HG02884 (cell line): Measurements from ENCODE around the gene MARF1.
"Not testable (repeated sequence)": the region's sequence is repeated elsewhere in the genome, so short reads cannot be mapped to it uniquely, and the experiment has no call there.

Source experiments
- ATAC-seq: cut with Tn5 transposase; IDR thresholded peaks from one replicate; pipeline ENCODE4 v1.9.1; 2021; ENCODE audit warnings: mild to moderate bottlenecking, moderate library complexity; ENCODE audit not compliant: unreplicated experiment

MARF1 gene

DNA sequence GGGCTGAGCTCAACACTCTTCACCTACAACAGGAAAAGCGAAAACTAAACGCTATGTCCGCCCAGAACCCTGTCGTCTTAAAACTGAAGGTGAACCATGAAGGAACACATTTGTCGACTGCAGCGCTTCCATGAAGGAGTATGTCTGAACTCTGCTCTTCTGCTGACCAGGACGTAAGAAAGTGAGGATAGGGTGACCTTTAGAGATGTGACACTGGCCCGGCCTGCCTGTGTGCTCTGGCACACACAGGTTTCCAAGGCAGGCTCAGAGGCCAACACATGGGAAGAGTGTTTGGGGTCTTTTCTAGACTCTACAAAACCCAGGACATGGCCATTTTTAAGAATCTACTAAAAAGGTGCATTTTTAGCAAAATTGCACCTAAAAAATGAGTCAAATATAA, 21.1 kb downstream of the MARF1 start:
- ATAC-seq = no peak

DNA sequence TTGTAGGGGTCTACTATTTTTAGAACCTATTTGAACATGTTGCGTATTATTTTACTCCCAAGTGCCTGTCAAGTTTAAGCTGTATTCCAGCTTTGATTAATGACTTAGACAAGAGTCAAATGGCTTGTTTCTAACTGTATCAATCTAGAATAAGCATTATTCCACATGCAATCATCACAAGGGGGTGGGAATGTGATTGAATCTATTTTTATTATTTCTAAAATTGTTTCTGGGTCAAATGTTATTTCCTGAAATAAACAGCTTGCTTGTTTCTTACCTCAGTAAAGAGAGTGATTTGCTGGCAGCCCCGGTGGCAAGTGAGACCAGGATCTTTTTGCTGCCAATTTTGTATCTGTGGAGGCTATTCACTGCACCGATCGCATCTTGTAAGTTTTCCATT, 21.5 kb downstream of the MARF1 start:
- no peak for ATAC-seq

DNA sequence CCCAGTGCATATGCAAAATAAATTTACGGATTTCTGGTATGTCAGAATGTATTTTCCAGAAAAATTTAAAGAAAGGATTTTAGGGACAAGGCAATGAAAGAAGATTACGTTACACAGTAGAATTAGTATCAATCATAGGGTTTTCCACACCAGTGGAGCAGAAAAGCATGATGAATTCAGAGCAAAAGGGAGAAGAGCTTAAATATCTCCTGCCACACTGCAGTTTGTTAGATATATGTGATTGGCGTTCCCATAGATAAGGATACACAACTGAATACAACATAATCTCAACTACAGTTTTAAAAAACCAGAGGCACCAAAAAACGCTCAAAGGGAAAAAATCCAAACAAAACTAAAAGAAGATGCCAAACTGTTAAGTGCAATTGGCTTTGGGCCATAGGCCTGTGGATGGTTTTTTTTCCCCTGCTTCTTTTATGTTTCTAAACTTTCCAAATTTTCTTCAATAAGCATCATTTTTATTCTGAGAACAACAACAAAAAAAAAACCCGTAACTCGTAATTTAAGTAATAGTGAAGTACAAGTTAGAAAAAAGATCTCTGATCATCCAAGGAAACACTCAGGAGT, 22.3 kb downstream of the MARF1 start:
- ATAC-seq = no peak

DNA sequence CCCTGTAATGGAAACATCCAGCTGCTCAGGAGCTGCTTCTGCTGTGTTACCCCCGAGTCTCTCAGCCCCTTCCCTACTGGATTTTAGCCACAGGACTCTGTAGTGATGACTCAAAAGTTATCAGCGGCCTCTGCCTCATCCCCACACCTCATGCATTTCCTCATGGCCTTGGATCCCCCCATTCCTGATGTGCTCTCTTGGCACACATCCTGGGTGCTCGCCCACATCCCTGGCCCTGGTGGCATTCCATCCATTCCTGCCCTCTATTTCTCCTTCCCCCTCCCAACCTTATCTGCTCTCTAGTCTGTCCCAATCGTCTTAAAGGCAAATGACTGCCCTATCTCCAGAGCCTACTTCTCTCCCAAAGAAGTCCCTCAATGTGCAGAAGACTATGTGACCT, 24.6 kb downstream of the MARF1 start:
- no peak for ATAC-seq

DNA sequence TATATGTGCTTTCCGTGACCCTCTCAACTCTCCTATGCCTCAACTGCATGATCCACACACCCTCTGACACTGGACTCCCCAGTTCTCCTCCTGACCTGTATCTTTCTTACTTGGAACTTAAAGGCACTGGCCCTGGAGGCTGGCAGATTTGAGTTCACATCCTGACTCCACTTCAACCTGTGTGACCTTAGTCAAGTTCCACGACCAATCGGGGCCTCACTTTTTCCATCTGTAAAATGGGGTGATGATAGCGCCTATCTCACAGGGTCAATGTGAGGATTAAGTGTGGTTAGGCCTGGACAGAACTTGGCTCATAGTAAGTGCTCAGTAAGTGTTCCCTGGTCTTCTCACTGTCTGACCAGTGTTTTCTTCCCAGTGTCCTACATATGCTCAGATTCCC, 25.1 kb downstream of the MARF1 start:
- ATAC-seq = no peak

DNA sequence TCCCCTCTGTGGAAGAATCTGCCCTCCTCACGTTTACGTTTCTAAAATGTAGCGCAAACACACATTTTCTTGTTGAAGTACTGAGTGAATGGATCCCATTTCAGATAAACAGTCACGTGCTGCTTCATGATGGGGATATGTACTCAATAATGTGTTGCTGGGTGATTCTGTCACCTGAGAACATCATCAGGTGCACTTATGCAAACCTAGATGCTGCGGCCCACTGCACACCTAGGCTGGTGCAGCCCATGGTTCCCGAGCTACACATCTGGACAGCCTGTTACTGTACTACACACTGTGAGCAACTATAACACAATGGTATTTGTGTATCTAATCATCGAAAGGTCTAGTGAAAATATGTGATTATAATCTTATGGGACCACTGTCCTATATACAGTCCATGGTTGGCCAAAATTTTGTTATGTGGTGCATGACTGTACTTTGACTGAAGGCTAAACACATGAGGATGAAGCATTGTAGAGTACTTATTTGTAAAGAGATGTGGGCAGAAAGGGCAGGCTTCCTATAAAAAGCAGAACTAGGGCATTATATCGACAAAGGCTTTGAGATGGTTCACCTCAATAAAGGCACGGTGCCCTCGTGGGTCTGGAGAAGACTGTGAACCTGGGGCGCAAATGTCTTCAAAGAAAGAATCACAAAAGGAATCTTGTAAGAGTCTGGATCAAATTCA, 26.3 kb downstream of the MARF1 start:
- no peak for ATAC-seq

DNA sequence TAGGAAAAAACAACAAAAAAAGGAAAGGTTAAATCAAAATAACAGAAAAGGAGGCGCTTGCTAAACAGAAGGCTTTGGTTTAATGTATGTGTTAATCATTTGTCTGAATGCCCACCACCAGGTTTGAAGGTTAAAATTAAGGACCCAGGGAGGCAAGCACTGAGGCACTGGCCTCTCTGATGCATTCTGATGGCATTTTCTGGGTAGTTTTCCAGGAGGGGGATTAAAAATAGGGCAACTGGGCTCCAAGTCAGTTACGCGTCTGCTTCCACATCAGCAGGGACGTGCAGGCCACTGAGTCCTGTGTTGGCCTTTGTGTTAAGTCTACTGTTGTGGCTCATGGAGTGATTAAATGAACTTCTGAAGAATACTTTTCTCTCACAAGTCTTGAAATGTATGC, 26.9 kb downstream of the MARF1 start:
- ATAC-seq = no peak

DNA sequence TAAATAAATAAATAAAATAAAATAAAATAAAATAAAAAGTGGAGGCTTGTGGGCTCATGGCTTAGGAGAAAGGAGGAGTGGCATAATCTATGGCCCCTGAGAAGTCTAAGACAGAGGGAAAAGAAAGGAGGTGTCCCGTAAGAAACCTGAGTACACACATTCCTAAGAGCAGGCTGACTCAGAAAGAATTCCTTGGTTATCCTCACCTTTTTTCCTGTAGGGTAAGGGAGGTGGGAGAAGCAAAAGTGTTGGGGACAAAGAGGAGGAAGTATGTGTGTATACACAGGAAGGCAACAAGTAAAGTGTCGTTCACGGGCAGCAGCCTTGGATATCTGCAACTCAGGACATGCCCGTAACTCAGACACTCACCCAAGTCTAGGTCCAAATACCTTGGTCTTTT, 29.3 kb downstream of the MARF1 start:
- ATAC-seq = no peak

DNA sequence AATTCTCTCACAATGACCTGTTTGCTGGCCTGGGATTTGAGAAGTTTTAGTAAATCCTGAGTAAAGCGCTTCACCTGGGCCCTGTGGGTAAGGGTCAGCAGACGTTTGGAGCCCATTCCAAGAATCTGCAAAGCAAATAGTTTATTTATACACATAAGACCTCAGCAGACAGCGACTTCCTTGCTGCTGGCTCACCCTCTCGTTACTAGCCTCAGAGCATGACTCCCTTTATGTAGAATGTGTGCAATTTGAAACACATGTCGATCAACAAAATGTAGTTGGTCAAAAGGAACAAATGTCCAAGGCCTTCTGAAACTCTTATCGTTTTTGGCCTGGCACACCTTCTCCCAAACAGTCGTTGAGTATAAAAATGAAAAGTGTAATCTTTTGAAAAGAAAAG, 31.3 kb downstream of the MARF1 start:
- no peak for ATAC-seq

DNA sequence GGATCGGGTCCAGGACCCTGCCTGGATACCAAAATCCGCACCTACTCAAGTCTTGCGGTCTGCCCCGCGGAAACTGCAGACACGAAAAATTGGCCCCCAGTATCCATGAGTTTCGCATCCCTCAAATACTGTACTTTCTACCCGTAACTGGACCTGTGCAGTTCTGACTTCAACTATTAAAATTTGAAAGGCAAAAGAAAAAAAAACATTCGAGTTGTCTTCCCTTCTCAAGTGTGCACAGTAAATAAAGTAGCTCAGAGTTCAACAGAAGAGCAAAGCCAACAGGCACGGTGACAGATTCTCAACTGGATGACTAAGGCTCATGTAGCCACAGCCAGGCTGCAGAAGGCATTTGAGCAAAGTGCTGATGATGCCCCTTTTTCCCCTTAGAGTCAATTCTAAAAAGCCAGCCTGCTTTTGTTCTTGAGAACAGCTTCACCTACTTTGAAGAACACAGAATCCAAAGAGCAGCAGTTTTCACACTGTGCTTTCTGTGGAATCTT, 32.5 kb downstream of the MARF1 start:
- no peak for ATAC-seq

DNA sequence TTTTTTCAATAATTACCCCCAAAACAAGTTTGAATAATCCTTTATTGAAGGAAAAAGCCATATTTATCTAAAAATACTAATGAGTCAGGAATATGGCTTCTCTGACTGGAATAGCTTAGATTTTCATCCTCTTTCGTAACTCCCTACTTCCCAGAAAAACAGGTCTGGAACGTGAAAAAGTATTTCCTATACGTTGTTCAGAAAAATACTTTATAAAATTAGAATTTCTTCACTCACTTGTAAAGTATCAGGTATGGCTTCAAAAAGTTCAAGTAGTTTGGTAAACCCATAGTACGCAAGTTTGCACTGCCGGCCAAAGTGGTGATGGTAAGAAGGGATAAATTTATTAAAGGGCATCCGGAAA, 33.7 kb downstream of the MARF1 start:
- ATAC-seq = no peak

DNA sequence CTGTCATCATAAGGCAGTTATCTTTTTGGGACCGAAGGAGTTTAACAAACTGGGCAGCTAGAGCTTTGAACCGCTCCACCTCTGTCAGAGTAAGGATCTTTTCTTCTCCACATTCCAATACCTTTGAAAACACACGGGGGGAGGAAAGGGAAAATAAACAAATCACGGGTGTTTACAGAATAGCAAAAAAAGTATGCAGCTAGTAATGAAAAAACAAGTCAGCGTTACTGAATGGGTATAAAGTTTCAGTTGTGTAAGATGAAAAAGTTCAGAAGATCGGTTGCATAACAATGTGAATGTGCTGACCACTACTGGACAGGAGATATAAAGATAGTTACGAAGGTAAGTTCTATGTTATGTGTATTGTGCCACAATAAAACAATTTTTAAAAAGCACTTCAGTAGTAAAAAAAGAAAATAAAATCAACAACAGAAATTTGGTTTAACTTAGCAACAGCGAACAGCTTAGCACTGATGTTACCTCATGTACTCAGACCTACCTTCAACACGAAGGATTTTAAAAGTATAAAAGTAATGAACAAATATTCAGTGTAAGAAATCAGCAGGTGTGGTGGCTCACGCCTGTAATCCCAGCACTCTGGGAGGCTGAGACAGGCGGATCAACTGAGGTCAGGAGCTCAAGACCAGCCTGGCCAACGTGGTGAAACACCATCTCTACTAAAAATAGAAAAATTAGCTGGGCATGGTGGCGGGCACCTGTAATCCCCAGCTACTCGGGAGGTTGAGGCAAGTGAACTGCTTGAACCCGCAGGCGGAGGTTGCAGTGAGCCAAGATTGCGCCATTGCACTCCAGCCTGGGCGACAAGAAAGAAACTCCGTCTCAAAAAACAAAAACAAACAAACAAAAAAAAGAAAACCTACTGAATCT, 34.3 kb downstream of the MARF1 start:
- ATAC-seq = no peak

DNA sequence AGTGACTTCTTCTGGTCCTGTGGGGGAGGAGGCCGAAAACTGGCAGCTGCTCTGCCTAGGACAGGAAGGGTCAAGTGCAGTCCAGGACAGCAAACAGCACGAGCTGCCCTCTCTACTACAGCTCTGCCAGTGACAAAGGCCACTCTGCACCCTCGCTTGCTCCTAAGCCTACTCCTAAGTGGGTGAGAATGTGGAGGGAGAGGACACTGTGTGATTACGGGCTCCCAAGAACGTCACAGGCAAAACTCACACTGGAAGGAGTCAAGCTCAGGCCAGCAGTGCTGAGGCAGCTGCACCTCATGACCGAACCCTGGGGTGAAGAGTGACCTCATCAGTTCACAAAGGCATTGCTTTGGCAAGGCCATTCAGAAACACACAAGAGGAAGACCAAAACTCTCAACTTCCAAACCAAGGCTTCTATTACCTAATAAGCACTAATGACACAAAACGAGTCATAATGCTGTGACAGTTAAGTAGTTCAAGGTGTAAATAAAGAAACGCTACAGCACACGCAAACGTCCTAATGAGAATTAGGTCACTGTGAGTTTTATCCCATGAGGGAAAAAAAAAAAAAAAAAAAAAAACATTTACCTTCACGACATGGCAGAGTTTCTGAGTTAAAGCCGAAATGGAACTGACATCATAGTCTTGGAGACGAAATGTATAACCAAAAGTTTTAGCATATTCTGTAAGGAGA, 35.1 kb downstream of the MARF1 start:
- no peak for ATAC-seq

DNA sequence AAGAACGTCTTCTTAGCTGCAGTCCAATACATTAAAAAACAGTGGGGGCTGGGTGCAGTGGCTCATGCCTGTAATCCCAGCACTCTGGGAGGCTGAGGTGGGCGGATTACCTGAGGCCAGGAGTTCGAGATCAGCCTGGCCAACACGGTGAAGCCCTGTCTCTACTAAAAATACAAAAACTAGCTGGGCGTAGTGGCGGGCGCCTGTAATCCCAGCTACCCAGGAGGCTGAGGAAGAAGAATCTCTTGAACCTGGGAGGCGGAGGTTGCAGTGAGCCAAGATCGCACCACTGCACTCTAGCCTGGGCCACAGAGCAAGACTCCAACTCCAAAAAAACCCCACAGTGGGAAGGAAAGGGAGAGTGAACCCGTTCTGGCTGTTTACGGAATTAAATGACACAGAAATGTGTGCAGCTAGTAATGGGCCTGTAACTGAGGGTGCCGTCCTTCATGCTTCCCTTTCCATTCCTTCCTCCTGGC, 35.7 kb downstream of the MARF1 start:
- ATAC-seq = not testable (repeated sequence)

DNA sequence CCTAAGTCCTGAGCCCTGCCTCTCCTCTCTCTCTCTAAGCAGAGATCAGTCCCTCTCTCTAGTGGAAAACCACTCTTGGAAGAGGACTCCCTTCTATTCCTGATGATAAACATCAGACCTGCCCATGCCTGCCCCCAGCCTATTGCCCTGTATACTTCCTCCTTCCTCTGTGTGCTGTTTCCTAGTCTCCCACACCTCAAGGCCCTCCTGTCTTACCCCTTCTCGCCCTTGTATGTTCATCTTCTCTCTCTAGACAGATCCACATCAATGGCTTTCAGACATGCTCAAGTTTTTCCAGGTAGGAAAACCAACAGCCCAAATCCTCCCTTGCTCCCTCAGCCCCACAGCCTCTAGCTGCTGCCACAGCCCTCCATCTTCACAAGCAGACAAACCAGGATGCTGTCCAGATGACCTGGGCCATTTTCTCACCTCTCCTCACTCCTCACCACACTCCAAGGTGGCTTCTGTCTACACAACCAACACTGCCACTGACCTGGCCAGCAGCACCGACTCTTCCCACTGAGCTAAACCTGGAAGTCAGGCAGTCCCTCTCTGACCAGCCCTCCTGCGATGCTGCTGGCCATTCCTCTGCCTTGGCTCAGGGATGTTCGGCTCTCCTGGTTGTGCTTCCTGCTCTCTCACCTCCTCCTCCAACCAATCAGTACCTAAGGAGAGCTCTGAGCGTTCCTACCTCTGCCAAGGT, 36.3 kb downstream of the MARF1 start:
- ATAC-seq = no peak

DNA sequence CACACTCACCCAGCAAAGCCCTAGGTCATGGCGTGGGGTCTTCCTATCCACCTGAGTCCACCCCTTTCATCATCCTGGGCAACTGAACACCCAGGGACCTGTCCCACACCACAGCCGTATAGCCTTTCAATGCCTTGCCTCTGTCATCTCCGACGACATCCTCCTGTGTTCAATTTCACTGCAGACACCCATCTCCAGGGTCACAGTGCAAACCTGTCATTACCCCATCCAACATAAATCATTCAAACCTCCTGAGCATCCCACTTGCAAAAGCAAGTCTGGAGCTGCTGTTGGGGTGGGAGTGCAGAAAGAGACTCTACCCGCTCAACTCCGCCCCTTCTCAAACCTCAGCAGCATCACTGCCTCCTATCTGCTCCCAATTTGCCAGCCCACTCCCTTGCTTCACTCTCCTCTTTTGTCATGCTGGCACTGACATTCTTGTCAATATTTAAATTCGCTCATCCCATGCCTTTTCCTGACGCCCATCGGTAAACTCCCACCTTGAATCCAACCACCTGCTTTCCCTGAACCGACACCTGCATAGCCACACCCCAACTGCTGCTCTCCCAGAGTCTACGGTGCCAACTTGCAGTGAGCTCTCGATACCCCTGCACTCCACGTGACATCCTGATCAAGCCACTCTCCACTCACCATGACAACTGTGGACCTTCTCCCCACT, 37.0 kb downstream of the MARF1 start:
- ATAC-seq = no peak

DNA sequence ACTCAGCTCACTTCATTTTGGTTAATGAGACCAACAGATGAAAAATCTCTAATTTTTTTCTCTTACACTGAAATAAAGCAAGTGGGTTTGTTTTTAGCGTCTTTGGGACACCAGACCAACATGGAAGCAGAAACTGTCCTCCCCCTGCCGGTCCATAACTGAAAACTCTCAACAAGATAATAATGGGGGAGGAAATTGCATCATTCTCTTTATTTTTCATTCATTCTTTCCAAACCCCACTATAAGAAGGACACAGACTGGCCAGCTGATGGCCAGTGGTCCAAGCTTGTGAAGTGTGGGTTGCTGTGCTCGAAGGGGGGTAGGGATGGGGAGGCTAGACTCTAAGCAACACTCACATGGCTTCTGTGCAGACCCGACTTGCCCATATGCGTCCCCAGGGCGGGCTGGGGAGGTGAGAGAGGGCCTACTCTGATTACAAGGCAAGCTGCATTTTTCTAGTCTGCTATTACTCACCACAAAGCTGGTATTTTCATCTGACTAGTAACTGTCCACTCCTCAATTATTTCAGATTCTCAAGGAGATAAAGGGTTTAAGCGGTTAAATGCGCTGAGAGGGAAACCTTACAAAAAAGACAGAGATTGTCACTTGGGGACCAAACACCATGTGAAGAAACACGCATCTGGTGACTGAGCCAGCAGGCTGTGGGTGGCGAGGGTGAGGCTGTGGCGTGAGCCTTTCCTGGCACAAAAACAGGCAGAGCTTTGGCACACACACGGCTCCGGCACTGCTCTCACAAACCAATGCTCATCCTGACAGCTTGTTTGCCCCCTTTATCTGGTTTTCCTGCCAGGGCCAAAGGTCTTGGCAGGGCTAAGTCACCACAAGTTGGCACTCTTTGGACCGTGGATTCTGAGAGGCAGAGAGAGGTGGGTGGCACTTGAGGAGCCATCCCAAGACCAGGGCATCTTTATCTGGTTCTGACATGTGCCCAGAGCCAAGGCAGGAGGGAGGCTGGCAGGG, 38.2 kb downstream of the MARF1 start:
- no peak for ATAC-seq

DNA sequence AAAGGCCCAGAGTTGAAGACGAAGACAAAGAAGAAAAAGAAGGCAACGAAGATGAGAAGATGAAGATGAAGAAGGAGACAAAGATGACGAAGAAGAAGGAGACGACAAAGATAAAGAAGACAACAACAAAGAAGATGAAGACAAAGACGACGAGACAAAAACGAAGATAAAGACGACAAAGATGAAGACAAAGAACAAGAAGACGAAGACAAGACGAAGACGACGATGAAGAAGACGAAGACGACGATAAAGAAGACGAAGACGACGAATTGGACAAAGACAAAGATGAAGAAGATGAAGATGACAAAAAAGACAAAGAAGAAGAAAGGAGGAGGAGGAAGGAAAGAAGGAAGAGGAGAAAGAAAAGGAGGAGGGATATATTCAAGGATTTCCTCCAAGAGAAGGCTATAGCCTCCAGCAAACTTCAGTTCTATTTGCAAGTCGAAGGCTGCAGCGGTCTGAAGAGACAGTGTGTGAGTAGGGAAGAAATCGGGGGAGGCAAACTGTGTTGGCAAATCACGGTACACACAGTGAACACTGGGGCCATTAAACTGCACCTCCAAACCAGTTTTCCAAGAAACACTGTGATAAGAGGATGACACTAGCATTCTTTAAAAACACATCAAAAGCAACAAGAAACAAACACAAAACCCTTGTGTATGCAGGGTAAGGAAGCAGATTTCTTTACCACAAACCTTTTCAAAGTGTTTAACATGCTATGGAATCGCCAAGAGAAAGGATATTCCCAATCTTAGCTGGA, 40.5 kb downstream of the MARF1 start:
- no peak for ATAC-seq
